Thyroid gland (tissue), 4 donors: ENCODE results near the gene MTHFSD. TPM values are rescaled to one million over a fixed set of nuclear protein-coding genes. Genes with fewer than 3 reads are reported as not detected.
A peak's percentile ranks its signal among the peaks of the same experiment; 100 is the strongest.

Experiments used
- DNase-seq, 2 donors: peaks; one replicate each; pipeline ENCODE4 v3.0.0-alpha.2; 2019
- H3K27ac ChIP-seq, 3 donors: fragments of 200-600 bp; sonication (generic); 1 replicate in 2 of 3; 2 replicates in 1 of 3; pipeline ENCODE4 v1.5.1; 2016 to 2019; ENCODE audit warnings: mild to moderate bottlenecking in 1 of 3, moderate library complexity in 1 of 3
- H3K27me3 ChIP-seq: fragments of 200-600 bp; sonication (generic); one replicate; pipeline ENCODE4 v1.5.1; 2019
- H3K36me3 ChIP-seq, 2 donors: fragments of 200-600 bp; sonication (generic); one replicate each; pipeline ENCODE4 v1.5.1; 2016 to 2019
- H3K4me1 ChIP-seq, 2 donors: fragments of 200-600 bp; sonication (generic); one replicate each; pipeline ENCODE4 v1.5.1; 2017 to 2019
- H3K4me3 ChIP-seq, 3 donors: fragments of 200-600 bp; sonication (generic); replicated peaks in 1 of 3; 1 replicate in 2 of 3; 2 replicates in 1 of 3; pipeline ENCODE4 v1.5.1; 2016; ENCODE audit warnings: mild to moderate bottlenecking in 1 of 3
- H3K9me3 ChIP-seq: fragments of 200-600 bp; sonication (generic); one replicate; pipeline ENCODE4 v1.5.1; 2017
- CTCF ChIP-seq, 6 experiments: fragments of 200-600 bp in 3 of 6; fragments of 450-650 bp in 3 of 6; sonication (generic) in 3 of 6; IDR thresholded peaks; one replicate each; pipeline ENCODE4 v1.5.1; 2016 to 2019; ENCODE audit warnings: antibody characterized with exemption in 6 of 6, mild to moderate bottlenecking in 2 of 6, inconsistent platforms in 1 of 6, moderate library complexity in 1 of 6
- POLR2A ChIP-seq, 2 donors: fragments of 450-650 bp; IDR thresholded peaks; one replicate each; pipeline ENCODE4 v1.6.1; 2017; ENCODE audit warnings: antibody characterized with exemption in 2 of 2, mild to moderate bottlenecking in 2 of 2, moderate library complexity in 1 of 2
- WGBS, 2 donors: methylation state at CpG; one replicate each; pipeline ENCODE4 v1.1.5; 2017; 5-methylcytosine and 5-hydroxymethylcytosine counted together
- intact Hi-C: fragments of 100-400 bp; cut with DNase I; formaldehyde crosslinking; loops from one replicate; pipeline ENCODE4 v1.15.1; 2023
- total RNA-seq, 4 donors: library from RNA; depleted of rRNA; stranded (reverse); fragments of >200 nt; gene quantifications; one replicate each; pipeline ENCODE4 v1.2.3, GENCODE V29; 2016

Gene MTHFSD
- total RNA-seq, 4 donors from 2014 or later: 21.2 to 27.4 (median 25.2) TPM

- H3K27ac ChIP-seq: peak overlapping the region in 1 of 3 donors; percentile 79
- H3K27me3 ChIP-seq: peaks cover 35% of the 10 kb centered on the region
- TF ChIP-seq POLR2A (IDR thresholded peaks at IDR 0.05) (no peak), CTCF (IDR thresholded peaks at IDR 0.05) (no peak)
- H3K36me3 ChIP-seq: no peaks in the 10 kb centered on the region
- no peaks in the 10 kb centered on the region for H3K9me3 ChIP-seq
- peaks cover 19 to 30% of the 10 kb centered on the region in 2 donors for H3K4me1 ChIP-seq
- H3K4me3 ChIP-seq: no peak overlapping the region
- no peak for DNase-seq
- 20 to 55% methylated on average over 21 to 24 of the region's 29 CpGs for WGBS, 2 donors
- intact Hi-C loops: no loop called here
These were observed 42.1 kb downstream of the MTHFSD start for GRCh38 chr16:86512860-86513470.

- no peaks in the 10 kb centered on the region for H3K9me3 ChIP-seq
- intact Hi-C loops: no loop called here
- peaks cover 22 to 34% of the 10 kb centered on the region in 2 donors for H3K4me1 ChIP-seq
- DNase-seq: no peak
- 10% methylated on average over 15 of the region's 24 CpGs; no CpG with 5 or more reads in 1 of the 2 donors for WGBS, 2 donors
- peaks cover 38% of the 10 kb centered on the region for H3K27me3 ChIP-seq
- H3K36me3 ChIP-seq: no peaks in the 10 kb centered on the region
- TF ChIP-seq POLR2A (IDR thresholded peaks at IDR 0.05) (no peak), CTCF (IDR thresholded peaks at IDR 0.05) (no peak)
- peak overlapping the region in 1 of 3 donors; percentile 1 for H3K4me3 ChIP-seq
- H3K27ac ChIP-seq: peak overlapping the region in 1 of 3 donors; percentile 79
These were observed 42.7 kb downstream of the MTHFSD start for GRCh38 chr16:86512301-86512859.

- intact Hi-C loops: no loop called here
- WGBS, 2 donors: 31 to 40% methylated on average over 2 to 4 of the region's 44 CpGs
- Histone ChIP-seq H3K9me3 (no peaks in the 10 kb centered on the region), H3K27me3 (peaks cover 40% of the 10 kb centered on the region), H3K4me3 (peak overlapping the region in 1 of 3 donors; percentile 33), H3K4me1 (peaks cover 22 to 34% of the 10 kb centered on the region in 2 donors), H3K27ac (peak overlapping the region; percentile 39 to 83 (median 79)), H3K36me3 (no peaks in the 10 kb centered on the region)
- DNase-seq: no peak
- TF ChIP-seq POLR2A (IDR thresholded peaks at IDR 0.05) (no peak), CTCF (IDR thresholded peaks at IDR 0.05) (no peak)
These were observed 43.5 kb downstream of the MTHFSD start for GRCh38 chr16:86511317-86512161.

GRCh38 chr16:86510465-86511261 is 44.4 kb downstream of the MTHFSD start, which contains the start of gene FOXF1:
FOXF1 (plus strand) TSS chr16:86510527; CDS start chr16:86510570, 43 bp downstream.
- H3K4me1 ChIP-seq: peaks cover 22 to 34% of the 10 kb centered on the region in 2 donors
- H3K9me3 ChIP-seq: no peaks in the 10 kb centered on the region
- peak within 1 kb of the TSS in 2 of 3 donors; percentile 33 to 35 for H3K4me3 ChIP-seq
- intact Hi-C loops: no loop called here
- H3K27ac ChIP-seq: peak within 1 kb of the TSS; percentile 62 to 83 (median 79)
- no peak for DNase-seq
- peaks cover 45% of the 10 kb centered on the region for H3K27me3 ChIP-seq
- peak in 1 of 2 donors; percentile 14 for TF ChIP-seq POLR2A (IDR thresholded peaks at IDR 0.05)
- TF ChIP-seq CTCF (IDR thresholded peaks at IDR 0.05): no peak
- 1% methylated on average over 25 of the region's 89 CpGs; no CpG with 5 or more reads in 1 of the 2 donors for WGBS, 2 donors
- no peaks in the 10 kb centered on the region for H3K36me3 ChIP-seq
